ENCODE measurements around the gene RCE1.

RCE1 gene

DNA sequence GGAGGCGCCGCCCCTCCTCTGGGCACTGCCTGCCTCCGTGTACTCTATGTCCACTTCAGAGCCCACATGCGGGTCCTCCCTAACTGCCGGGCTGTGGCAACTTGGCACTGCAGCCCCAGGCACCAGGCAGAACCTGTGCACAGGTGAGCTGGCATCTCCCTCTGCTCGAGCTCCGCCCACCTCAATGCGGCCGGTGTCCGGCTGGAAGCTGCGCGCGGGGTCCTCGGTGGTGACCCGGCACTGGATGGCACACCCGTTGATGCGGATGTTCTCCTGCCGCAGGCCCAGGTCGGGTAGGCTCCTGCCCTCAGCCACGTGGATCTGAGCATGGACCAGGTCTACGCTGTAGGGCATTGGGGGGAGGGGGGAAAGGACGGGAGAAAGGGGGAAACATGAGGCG, 22.8 kb downstream of the RCE1 start (continued):
- TF ChIP-seq, protein P1, sequence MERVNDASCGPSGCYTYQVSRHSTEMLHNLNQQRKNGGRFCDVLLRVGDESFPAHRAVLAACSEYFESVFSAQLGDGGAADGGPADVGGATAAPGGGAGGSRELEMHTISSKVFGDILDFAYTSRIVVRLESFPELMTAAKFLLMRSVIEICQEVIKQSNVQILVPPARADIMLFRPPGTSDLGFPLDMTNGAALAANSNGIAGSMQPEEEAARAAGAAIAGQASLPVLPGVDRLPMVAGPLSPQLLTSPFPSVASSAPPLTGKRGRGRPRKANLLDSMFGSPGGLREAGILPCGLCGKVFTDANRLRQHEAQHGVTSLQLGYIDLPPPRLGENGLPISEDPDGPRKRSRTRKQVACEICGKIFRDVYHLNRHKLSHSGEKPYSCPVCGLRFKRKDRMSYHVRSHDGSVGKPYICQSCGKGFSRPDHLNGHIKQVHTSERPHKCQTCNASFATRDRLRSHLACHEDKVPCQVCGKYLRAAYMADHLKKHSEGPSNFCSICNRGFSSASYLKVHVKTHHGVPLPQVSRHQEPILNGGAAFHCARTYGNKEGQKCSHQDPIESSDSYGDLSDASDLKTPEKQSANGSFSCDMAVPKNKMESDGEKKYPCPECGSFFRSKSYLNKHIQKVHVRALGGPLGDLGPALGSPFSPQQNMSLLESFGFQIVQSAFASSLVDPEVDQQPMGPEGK (tag by site-specific recombination; IDR thresholded peaks at IDR 0.05) = no peak

DNA sequence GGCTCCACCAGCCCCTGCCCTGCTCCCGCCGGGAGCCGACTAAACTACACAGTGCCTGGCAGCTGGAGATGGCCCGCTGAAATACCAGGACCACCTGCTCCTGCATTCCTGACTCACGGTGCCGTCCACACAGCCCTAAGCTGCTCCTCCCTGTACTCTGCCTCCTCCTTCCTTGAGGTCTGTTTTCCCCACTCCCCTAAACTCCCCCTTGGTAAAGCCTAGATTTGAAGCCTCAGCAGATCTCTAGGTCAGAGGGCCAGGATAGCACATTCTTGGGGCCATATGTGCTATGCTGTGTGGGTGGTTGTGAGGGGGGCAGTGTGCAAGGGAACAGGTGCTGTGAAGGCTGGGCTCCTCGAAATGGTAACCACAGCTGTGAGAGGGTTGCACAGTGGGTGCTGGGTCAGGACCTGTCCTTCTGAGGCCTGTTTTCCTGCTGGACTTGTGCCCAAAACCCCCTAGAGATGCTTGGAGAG, 23.3 kb downstream of the RCE1 start:
- TF ChIP-seq ZFHX2 (tag by site-specific recombination; conservative IDR thresholded peaks at IDR 0.05) (0 out of 2 replicates have a peak, but pooled peaks have one; percentile 25), ZNF248 (tag by site-specific recombination; IDR thresholded peaks at IDR 0.05) (no peak)
- H3K27ac ChIP-seq (ENCODE audit: extremely low read depth, low read depth, low read length) = no peak overlapping the region
- peaks cover 0 to 24% of the 10 kb centered on the region in 2 experiments; a peak in 1 of 3 replicates for H3K36me3 ChIP-seq (ENCODE audit: control insufficient read depth in 2 of 2, insufficient read depth in 1 of 2, low read length in 2 of 2)
- ChIA-PET POLR2A (no interaction called here), CTCF (interaction anchor here (0.7 to 1.1 kb wide), 2 partner anchors 14 to 19 kb away, joined by 4 read pairs; no protein-coding TSS in a partner anchor)
- no peaks in the 10 kb centered on the region for H3K9me3 ChIP-seq (ENCODE audit: control insufficient read depth, insufficient read depth, low read depth, low read length)
- H3K4me1 ChIP-seq (ENCODE audit: control insufficient read depth, insufficient read depth, low read length) = no peaks in the 10 kb centered on the region
- no peak overlapping the region for H3K4me3 ChIP-seq (ENCODE audit: low read depth, low read length)

DNA sequence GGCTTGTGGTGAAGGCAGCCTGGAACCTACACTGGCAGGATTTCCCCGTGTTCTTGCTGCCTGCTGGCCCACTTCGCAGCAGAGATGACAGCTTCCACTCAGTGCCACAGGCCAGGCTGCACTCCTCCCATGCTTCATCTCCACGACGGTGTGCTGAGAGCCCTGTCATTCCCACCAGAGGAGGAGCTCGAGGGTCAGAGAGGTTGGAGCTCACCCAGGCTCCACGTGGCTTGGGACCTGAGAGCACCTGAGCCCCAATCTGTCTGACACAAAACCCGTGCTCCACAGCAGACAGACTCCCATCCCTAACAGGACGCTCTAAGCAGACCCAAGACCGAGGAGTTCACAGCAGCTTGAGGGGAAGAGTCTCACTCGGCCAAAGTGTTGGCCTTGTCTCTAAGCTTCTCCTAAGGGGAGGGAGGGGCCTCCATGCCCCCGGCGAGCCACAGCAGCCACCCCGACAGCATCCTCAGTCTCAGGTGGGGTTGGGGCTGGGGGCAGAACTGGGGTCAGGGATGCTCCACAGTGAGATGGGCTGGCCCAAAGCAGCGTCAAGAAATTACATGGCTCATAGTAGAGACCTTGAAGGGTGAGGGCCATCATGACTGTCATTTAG, 24.3 kb downstream of the RCE1 start:
- ChIA-PET POLR2A (interaction anchor here (1.1 kb wide), 1 partner anchor 24 kb away, joined by 3 read pairs; the partner anchor contains the start of gene RCE1), CTCF (interaction anchor here (1.1 kb wide), 1 partner anchor 13 kb away, joined by 4 read pairs; no protein-coding TSS in a partner anchor)
- TF ChIP-seq ZNF610 (tag by site-specific recombination; IDR thresholded peaks at IDR 0.05; ENCODE audit: borderline replicate concordance) (no peak), ZNF654 (tag by site-specific recombination; IDR thresholded peaks at IDR 0.05; ENCODE audit: low read depth) (no peak), KLF1 (tag by site-specific recombination; IDR thresholded peaks at IDR 0.05) (no peak), SALL2 (tag by site-specific recombination; IDR thresholded peaks at IDR 0.05; ENCODE audit: borderline replicate concordance) (no peak), ZNF140 (tag by site-specific recombination; IDR thresholded peaks at IDR 0.05) (no peak), ZNF416 (tag by site-specific recombination; IDR thresholded peaks at IDR 0.05) (no peak), FEZF1 (tag by site-specific recombination; IDR thresholded peaks at IDR 0.05) (no peak), YY2 (tag by site-specific recombination; IDR thresholded peaks at IDR 0.05) (no peak), ZNF10 (tag by site-specific recombination; IDR thresholded peaks at IDR 0.05) (no peak), SCRT2 (tag by site-specific recombination; IDR thresholded peaks at IDR 0.05) (no peak), ZNF777 (tag by site-specific recombination; IDR thresholded peaks at IDR 0.05; ENCODE audit: borderline replicate concordance) (no peak), ZNF121 (tag by site-specific recombination; IDR thresholded peaks at IDR 0.05) (no peak)
- TF ChIP-seq, protein P2, sequence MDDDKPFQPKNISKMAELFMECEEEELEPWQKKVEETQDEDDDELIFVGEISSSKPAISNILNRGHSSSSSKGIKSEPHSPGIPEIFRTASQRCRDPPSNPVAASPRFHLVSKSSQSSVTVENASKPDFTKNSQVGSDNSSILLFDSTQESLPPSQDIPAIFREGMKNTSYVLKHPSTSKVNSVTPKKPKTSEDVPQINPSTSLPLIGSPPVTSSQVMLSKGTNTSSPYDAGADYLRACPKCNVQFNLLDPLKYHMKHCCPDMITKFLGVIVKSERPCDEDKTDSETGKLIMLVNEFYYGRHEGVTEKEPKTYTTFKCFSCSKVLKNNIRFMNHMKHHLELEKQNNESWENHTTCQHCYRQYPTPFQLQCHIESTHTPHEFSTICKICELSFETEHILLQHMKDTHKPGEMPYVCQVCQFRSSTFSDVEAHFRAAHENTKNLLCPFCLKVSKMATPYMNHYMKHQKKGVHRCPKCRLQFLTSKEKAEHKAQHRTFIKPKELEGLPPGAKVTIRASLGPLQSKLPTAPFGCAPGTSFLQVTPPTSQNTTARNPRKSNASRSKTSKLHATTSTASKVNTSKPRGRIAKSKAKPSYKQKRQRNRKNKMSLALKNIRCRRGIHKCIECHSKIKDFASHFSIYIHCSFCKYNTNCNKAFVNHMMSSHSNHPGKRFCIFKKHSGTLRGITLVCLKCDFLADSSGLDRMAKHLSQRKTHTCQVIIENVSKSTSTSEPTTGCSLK (tag by site-specific recombination; IDR thresholded peaks at IDR 0.05) = no peak
- TF ChIP-seq, protein P3, sequence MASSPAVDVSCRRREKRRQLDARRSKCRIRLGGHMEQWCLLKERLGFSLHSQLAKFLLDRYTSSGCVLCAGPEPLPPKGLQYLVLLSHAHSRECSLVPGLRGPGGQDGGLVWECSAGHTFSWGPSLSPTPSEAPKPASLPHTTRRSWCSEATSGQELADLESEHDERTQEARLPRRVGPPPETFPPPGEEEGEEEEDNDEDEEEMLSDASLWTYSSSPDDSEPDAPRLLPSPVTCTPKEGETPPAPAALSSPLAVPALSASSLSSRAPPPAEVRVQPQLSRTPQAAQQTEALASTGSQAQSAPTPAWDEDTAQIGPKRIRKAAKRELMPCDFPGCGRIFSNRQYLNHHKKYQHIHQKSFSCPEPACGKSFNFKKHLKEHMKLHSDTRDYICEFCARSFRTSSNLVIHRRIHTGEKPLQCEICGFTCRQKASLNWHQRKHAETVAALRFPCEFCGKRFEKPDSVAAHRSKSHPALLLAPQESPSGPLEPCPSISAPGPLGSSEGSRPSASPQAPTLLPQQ (tag by site-specific recombination; IDR thresholded peaks at IDR 0.05) = no peak
- TF ChIP-seq, protein P4, sequence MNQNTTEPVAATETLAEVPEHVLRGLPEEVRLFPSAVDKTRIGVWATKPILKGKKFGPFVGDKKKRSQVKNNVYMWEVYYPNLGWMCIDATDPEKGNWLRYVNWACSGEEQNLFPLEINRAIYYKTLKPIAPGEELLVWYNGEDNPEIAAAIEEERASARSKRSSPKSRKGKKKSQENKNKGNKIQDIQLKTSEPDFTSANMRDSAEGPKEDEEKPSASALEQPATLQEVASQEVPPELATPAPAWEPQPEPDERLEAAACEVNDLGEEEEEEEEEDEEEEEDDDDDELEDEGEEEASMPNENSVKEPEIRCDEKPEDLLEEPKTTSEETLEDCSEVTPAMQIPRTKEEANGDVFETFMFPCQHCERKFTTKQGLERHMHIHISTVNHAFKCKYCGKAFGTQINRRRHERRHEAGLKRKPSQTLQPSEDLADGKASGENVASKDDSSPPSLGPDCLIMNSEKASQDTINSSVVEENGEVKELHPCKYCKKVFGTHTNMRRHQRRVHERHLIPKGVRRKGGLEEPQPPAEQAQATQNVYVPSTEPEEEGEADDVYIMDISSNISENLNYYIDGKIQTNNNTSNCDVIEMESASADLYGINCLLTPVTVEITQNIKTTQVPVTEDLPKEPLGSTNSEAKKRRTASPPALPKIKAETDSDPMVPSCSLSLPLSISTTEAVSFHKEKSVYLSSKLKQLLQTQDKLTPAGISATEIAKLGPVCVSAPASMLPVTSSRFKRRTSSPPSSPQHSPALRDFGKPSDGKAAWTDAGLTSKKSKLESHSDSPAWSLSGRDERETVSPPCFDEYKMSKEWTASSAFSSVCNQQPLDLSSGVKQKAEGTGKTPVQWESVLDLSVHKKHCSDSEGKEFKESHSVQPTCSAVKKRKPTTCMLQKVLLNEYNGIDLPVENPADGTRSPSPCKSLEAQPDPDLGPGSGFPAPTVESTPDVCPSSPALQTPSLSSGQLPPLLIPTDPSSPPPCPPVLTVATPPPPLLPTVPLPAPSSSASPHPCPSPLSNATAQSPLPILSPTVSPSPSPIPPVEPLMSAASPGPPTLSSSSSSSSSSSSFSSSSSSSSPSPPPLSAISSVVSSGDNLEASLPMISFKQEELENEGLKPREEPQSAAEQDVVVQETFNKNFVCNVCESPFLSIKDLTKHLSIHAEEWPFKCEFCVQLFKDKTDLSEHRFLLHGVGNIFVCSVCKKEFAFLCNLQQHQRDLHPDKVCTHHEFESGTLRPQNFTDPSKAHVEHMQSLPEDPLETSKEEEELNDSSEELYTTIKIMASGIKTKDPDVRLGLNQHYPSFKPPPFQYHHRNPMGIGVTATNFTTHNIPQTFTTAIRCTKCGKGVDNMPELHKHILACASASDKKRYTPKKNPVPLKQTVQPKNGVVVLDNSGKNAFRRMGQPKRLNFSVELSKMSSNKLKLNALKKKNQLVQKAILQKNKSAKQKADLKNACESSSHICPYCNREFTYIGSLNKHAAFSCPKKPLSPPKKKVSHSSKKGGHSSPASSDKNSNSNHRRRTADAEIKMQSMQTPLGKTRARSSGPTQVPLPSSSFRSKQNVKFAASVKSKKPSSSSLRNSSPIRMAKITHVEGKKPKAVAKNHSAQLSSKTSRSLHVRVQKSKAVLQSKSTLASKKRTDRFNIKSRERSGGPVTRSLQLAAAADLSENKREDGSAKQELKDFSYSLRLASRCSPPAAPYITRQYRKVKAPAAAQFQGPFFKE (tag by site-specific recombination; IDR thresholded peaks at IDR 0.05; ENCODE audit: borderline replicate concordance) = no peak
- TF ChIP-seq, protein P5, sequence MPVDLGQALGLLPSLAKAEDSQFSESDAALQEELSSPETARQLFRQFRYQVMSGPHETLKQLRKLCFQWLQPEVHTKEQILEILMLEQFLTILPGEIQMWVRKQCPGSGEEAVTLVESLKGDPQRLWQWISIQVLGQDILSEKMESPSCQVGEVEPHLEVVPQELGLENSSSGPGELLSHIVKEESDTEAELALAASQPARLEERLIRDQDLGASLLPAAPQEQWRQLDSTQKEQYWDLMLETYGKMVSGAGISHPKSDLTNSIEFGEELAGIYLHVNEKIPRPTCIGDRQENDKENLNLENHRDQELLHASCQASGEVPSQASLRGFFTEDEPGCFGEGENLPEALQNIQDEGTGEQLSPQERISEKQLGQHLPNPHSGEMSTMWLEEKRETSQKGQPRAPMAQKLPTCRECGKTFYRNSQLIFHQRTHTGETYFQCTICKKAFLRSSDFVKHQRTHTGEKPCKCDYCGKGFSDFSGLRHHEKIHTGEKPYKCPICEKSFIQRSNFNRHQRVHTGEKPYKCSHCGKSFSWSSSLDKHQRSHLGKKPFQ (tag by site-specific recombination; IDR thresholded peaks at IDR 0.05) = no peak
- no peak overlapping the region for H3K27ac ChIP-seq (ENCODE audit: extremely low read depth, low read depth, low read length)
- no peaks in the 10 kb centered on the region for H3K9me3 ChIP-seq (ENCODE audit: control insufficient read depth, insufficient read depth, low read depth, low read length)
- no peaks in the 10 kb centered on the region for H3K4me1 ChIP-seq (ENCODE audit: control insufficient read depth, insufficient read depth, low read length)
- no peak overlapping the region for H3K4me3 ChIP-seq (ENCODE audit: low read depth, low read length)
- H3K36me3 ChIP-seq (ENCODE audit: control insufficient read depth in 2 of 2, insufficient read depth in 1 of 2, low read length in 2 of 2) = peaks cover 0 to 26% of the 10 kb centered on the region in 2 experiments; a peak in 1 of 3 replicates
